ENCODE data around the gene TMEM44. TPM values are rescaled to one million over a fixed set of nuclear protein-coding genes. Genes with fewer than 3 reads are reported as not detected.

TMEM44 gene
- total and polyA plus RNA-seq, 9 of the 15 experiments (the other 6 are each of a cell fraction or from before 2014, with no cell fraction given) = 0.53 to 18.1 (median 11.3) TPM

GRCh38 chr3:194571491-194572142 is 61.6 kb downstream of the TMEM44 start:
- CTCF ChIA-PET (ENCODE audit: low intra/inter-chr PET ratio) = interaction anchor here (0.6 kb wide), 1 partner anchor 1510 kb away, joined by 3 read pairs; no protein-coding TSS in a partner anchor
- BruUV-seq (replicated peaks) = no TSS peak
- intact Hi-C loops (cut with micrococcal nuclease) (loop anchor here (2.0 to 5.0 kb wide), 2 partner anchors 51 to 239 kb away; no protein-coding TSS in a partner anchor), in situ Hi-C loops (cut with MboI) (no loop called here)
- H3K27me3 ChIP-seq (ENCODE audit: control insufficient read depth in 2 of 2, insufficient read depth in 2 of 2, low read length in 2 of 2) = no peaks in the 10 kb centered on the region
- no peaks in the 10 kb centered on the region for H4K20me1 ChIP-seq (replicated peaks; ENCODE audit: control insufficient read depth, insufficient read depth, low read length)
- WGBS (ENCODE audit: insufficient coverage, low coverage, missing lambda C conversion rate) = 41% methylated on average over 16 of the region's 16 CpGs
- DNase-seq (ENCODE audit: extremely low read depth in 1 of 4, low spot score in 3 of 4) (no peak), ATAC-seq (no peak; the same call in 2 of the 3 replicates), FAIRE-seq (peak; percentile 11)
- H3K4me3 ChIP-seq = no peak overlapping the region
- peak overlapping the region; percentile 88 for H2AFZ ChIP-seq (ENCODE audit: low read depth, low read length)
- no peaks in the 10 kb centered on the region for H3K79me2 ChIP-seq (ENCODE audit: control insufficient read depth, insufficient read depth, low read length)
- peak overlapping the region; percentile 70 for H3K27ac ChIP-seq (ENCODE audit: extremely low read depth, low read depth, low read length)
- H3K4me2 ChIP-seq (ENCODE audit: insufficient read depth, low read length) = peak overlapping the region; percentile 58
- H3K36me3 ChIP-seq (ENCODE audit: control insufficient read depth, insufficient read depth, low read length) = no peaks in the 10 kb centered on the region
- peak overlapping the region; percentile 64 to 87 for H3K9ac ChIP-seq (ENCODE audit: insufficient read depth in 1 of 2, low read depth in 2 of 2, low read length in 2 of 2)
- no peaks in the 10 kb centered on the region for H3K9me3 ChIP-seq (replicated peaks; ENCODE audit: control insufficient read depth, insufficient read depth, low read depth, low read length)
- H3K9me1 ChIP-seq (ENCODE audit: control insufficient read depth, insufficient read depth, low read length) = peaks cover 2% of the 10 kb centered on the region
- peaks cover 39 to 45% of the 10 kb centered on the region in 2 experiments for H3K4me1 ChIP-seq (replicated peaks in 1 of 2; ENCODE audit: control insufficient read depth in 2 of 2, insufficient read depth in 2 of 2, low read length in 2 of 2)
- POLR2A ChIA-PET = interaction anchor here (1.0 to 2.9 kb wide), 5 partner anchors 8 to 49 kb away, joined by 4 to 10 read pairs (median 4); no protein-coding TSS in a partner anchor
- no peak for TF ChIP-seq ARHGAP35 (IDR thresholded peaks at IDR 0.05; ENCODE audit: partially characterized antibody)
- TF ChIP-seq ZFX (CRISPR knock-in tag; IDR thresholded peaks at IDR 0.05) = peak; percentile 23
- TF ChIP-seq EGR1 (conservative IDR thresholded peaks at IDR 0.05) = peak; percentile 47
- peak; percentile 73 for TF ChIP-seq RAD51 (IDR thresholded peaks at IDR 0.05; ENCODE audit: borderline replicate concordance, low read depth)
- TF ChIP-seq GATAD2A (IDR thresholded peaks at IDR 0.05) = 0 out of 2 replicates have a peak, but pooled peaks have one; percentile 24
- no peak for TF ChIP-seq ZNF436 (CRISPR knock-in tag; IDR thresholded peaks at IDR 0.05)
- TF ChIP-seq, protein P1, sequence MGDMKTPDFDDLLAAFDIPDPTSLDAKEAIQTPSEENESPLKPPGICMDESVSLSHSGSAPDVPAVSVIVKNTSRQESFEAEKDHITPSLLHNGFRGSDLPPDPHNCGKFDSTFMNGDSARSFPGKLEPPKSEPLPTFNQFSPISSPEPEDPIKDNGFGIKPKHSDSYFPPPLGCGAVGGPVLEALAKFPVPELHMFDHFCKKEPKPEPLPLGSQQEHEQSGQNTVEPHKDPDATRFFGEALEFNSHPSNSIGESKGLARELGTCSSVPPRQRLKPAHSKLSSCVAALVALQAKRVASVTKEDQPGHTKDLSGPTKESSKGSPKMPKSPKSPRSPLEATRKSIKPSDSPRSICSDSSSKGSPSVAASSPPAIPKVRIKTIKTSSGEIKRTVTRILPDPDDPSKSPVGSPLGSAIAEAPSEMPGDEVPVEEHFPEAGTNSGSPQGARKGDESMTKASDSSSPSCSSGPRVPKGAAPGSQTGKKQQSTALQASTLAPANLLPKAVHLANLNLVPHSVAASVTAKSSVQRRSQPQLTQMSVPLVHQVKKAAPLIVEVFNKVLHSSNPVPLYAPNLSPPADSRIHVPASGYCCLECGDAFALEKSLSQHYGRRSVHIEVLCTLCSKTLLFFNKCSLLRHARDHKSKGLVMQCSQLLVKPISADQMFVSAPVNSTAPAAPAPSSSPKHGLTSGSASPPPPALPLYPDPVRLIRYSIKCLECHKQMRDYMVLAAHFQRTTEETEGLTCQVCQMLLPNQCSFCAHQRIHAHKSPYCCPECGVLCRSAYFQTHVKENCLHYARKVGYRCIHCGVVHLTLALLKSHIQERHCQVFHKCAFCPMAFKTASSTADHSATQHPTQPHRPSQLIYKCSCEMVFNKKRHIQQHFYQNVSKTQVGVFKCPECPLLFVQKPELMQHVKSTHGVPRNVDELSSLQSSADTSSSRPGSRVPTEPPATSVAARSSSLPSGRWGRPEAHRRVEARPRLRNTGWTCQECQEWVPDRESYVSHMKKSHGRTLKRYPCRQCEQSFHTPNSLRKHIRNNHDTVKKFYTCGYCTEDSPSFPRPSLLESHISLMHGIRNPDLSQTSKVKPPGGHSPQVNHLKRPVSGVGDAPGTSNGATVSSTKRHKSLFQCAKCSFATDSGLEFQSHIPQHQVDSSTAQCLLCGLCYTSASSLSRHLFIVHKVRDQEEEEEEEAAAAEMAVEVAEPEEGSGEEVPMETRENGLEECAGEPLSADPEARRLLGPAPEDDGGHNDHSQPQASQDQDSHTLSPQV (IDR thresholded peaks at IDR 0.05) = peak; percentile 24; the same call in 1 of the 2 replicates
- TF ChIP-seq, protein P2, sequence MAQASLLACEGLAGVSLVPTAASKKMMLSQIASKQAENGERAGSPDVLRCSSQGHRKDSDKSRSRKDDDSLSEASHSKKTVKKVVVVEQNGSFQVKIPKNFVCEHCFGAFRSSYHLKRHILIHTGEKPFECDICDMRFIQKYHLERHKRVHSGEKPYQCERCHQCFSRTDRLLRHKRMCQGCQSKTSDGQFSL (CRISPR knock-in tag; IDR thresholded peaks at IDR 0.05) = no peak
- TF ChIP-seq, protein P2 (tag; IDR thresholded peaks at IDR 0.05) = 0 out of 4 replicates have a peak, but pooled peaks of 1 of the 2 experiments have one; percentile 17
- TF ChIP-seq NFRKB (IDR thresholded peaks at IDR 0.05; ENCODE audit: low read depth) = 0 out of 2 replicates have a peak, but pooled peaks have one; percentile 1
- 0 out of 2 replicates have a peak, but pooled peaks have one; percentile 19 for TF ChIP-seq CBFA2T2 (conservative IDR thresholded peaks at IDR 0.05)
- TF ChIP-seq GABPA (tag; conservative IDR thresholded peaks at IDR 0.05; ENCODE audit: low read depth) = no peak
- TF ChIP-seq GABPB1 (CRISPR knock-in tag; IDR thresholded peaks at IDR 0.05) = 0 out of 2 replicates have a peak, but pooled peaks have one; percentile 11
- TF ChIP-seq, protein P3, sequence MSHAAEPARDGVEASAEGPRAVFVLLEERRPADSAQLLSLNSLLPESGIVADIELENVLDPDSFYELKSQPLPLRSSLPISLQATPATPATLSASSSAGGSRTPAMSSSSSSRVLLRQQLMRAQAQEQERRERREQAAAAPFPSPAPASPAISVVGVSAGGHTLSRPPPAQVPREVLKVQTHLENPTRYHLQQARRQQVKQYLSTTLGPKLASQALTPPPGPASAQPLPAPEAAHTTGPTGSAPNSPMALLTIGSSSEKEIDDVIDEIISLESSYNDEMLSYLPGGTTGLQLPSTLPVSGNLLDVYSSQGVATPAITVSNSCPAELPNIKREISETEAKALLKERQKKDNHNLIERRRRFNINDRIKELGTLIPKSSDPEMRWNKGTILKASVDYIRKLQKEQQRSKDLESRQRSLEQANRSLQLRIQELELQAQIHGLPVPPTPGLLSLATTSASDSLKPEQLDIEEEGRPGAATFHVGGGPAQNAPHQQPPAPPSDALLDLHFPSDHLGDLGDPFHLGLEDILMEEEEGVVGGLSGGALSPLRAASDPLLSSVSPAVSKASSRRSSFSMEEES (CRISPR knock-in tag; IDR thresholded peaks at IDR 0.05) = peak; percentile 95
- no peak; the same call in 1 of the 2 replicates for TF ChIP-seq SMAD4 (CRISPR knock-in tag; conservative IDR thresholded peaks at IDR 0.05)
- TF ChIP-seq BHLHE40 (IDR thresholded peaks at IDR 0.05; ENCODE audit: low read length) = peak; percentile 49; the same call in 1 of the 2 replicates
